H9 (cell line): ENCODE results near the gene AK5. TPM values are rescaled to one million over a fixed set of nuclear protein-coding genes. Genes with fewer than 3 reads are reported as not detected.

Source experiments
- DNase-seq: peaks from one replicate; pipeline ENCODE4 v3.0.0-alpha.2; 2017
- H2AFZ ChIP-seq: one replicate; pipeline ENCODE4 v1.6.1; 2013; ENCODE audit warnings: mild to moderate bottlenecking, low read length, control low read depth, moderate library complexity
- H2AK5ac ChIP-seq: 2 replicates; pipeline ENCODE4 v1.6.1; 2013; ENCODE audit warnings: low read length, control low read depth, mixed read lengths; ENCODE audit not compliant: insufficient read length
- H2BK120ac ChIP-seq: one replicate; pipeline ENCODE4 v1.6.1; 2013; ENCODE audit warnings: low read depth, mild to moderate bottlenecking, low read length, control low read depth, inconsistent platforms; ENCODE audit not compliant: poor library complexity, severe bottlenecking
- H2BK12ac ChIP-seq: 2 replicates; pipeline ENCODE4 v1.6.1; 2013; ENCODE audit warnings: low read length, control low read depth, mixed read lengths, low read depth; ENCODE audit not compliant: insufficient read length
- H2BK15ac ChIP-seq: 2 replicates; pipeline ENCODE4 v1.6.1; 2013; ENCODE audit warnings: low read depth, low read length, control low read depth
- H2BK20ac ChIP-seq: one replicate; pipeline ENCODE4 v1.6.1; 2013; ENCODE audit warnings: low read depth, mild to moderate bottlenecking, low read length, control low read depth, inconsistent platforms; ENCODE audit not compliant: poor library complexity, severe bottlenecking
- H2BK5ac ChIP-seq: 2 replicates; pipeline ENCODE4 v1.6.1; 2013; ENCODE audit warnings: low read length, control low read depth, mixed read lengths; ENCODE audit not compliant: insufficient read length
- H3K14ac ChIP-seq: 2 replicates; pipeline ENCODE4 v1.6.1; 2013; ENCODE audit warnings: low read length, control low read depth; ENCODE audit not compliant: insufficient read depth
- H3K18ac ChIP-seq: 2 replicates; pipeline ENCODE4 v1.6.1; 2013; ENCODE audit warnings: low read depth, mild to moderate bottlenecking, mixed read lengths, low read length, control low read depth; ENCODE audit not compliant: insufficient read length
- H3K23ac ChIP-seq: 2 replicates; pipeline ENCODE4 v1.6.1; 2013; ENCODE audit warnings: low read length, control low read depth, mixed read lengths, low read depth; ENCODE audit not compliant: insufficient read length
- H3K23me2 ChIP-seq: 2 replicates; pipeline ENCODE4 v1.6.1; 2013; ENCODE audit warnings: low read depth, mild to moderate bottlenecking, mixed read lengths, low read length, control low read depth; ENCODE audit not compliant: insufficient read length, poor library complexity, severe bottlenecking
- H3K27ac ChIP-seq: 2 replicates; pipeline ENCODE4 v1.5.1; 2013; ENCODE audit warnings: low read length, control low read depth, mixed read lengths, low read depth; ENCODE audit not compliant: insufficient read length
- H3K27me3 ChIP-seq: 2 replicates; pipeline ENCODE4 v1.6.1; 2013; ENCODE audit warnings: low read length, control low read depth, inconsistent platforms; ENCODE audit not compliant: insufficient read depth
- H3K4ac ChIP-seq: 2 replicates; pipeline ENCODE4 v1.6.1; 2013; ENCODE audit warnings: low read depth, mild to moderate bottlenecking, control low read depth, inconsistent platforms, low read length, moderate library complexity
- H3K4me1 ChIP-seq: 2 replicates; pipeline ENCODE4 v1.6.1; 2013; ENCODE audit warnings: low read length, control low read depth, inconsistent platforms; ENCODE audit not compliant: insufficient read depth
- H3K4me2 ChIP-seq: 2 replicates; pipeline ENCODE4 v1.6.1; 2013; ENCODE audit warnings: low read length, control low read depth, mixed read lengths; ENCODE audit not compliant: insufficient read length, insufficient read depth
- H3K56ac ChIP-seq: 2 replicates; pipeline ENCODE4 v1.6.1; 2013; ENCODE audit warnings: low read depth, mild to moderate bottlenecking, mixed read lengths, low read length, control low read depth; ENCODE audit not compliant: insufficient read length
- H3K79me1 ChIP-seq: 2 replicates; pipeline ENCODE4 v1.6.1; 2013; ENCODE audit warnings: low read depth, mild to moderate bottlenecking, moderate library complexity, low read length, control low read depth, inconsistent platforms; ENCODE audit not compliant: insufficient read depth, poor library complexity, severe bottlenecking
- H3K79me2 ChIP-seq: 2 replicates; pipeline ENCODE4 v1.6.1; 2013; ENCODE audit warnings: low read length, control low read depth, inconsistent platforms; ENCODE audit not compliant: insufficient read depth
- H3K9ac ChIP-seq: 2 replicates; pipeline ENCODE4 v1.6.1; 2013; ENCODE audit warnings: low read length, control low read depth, mixed read lengths; ENCODE audit not compliant: insufficient read length; ENCODE audit errors: extremely low read depth
- H3K9me3 ChIP-seq: one replicate; pipeline ENCODE4 v1.6.1; 2013; ENCODE audit warnings: low read depth, low read length, inconsistent platforms; ENCODE audit not compliant: control insufficient read depth
- H3T11ph ChIP-seq: one replicate; pipeline ENCODE4 v1.6.1; 2013; ENCODE audit warnings: mild to moderate bottlenecking, low read length, control low read depth, inconsistent platforms
- H4K20me1 ChIP-seq: one replicate; pipeline ENCODE4 v1.6.1; 2013; ENCODE audit not compliant: control insufficient read depth, insufficient read length, insufficient read depth
- H4K5ac ChIP-seq: 2 replicates; pipeline ENCODE4 v1.6.1; 2013; ENCODE audit warnings: low read depth, mild to moderate bottlenecking, mixed read lengths, low read length, control low read depth; ENCODE audit not compliant: insufficient read length
- H4K8ac ChIP-seq: replicated peaks from 2 replicates; pipeline ENCODE4 v1.6.1; 2013; ENCODE audit warnings: low read length, control low read depth, mixed read lengths, low read depth; ENCODE audit not compliant: insufficient read length
- H4K91ac ChIP-seq: 2 replicates; pipeline ENCODE4 v1.6.1; 2013; ENCODE audit warnings: low read depth, mild to moderate bottlenecking, moderate library complexity, mixed read lengths, low read length, control low read depth; ENCODE audit not compliant: insufficient read length
- H3K27ac Mint-ChIP-seq, 3 experiments: 2 replicates in 2 of 3; 3 replicates in 1 of 3; pipeline ENCODE4 v1.8.0; 2020 to 2021; ENCODE audit warnings: mixed read lengths in 3 of 3, mild to moderate bottlenecking in 1 of 3, moderate library complexity in 1 of 3
- H3K27me3 Mint-ChIP-seq: 2 replicates; pipeline ENCODE4 v1.8.0; 2021; ENCODE audit warnings: low read depth, mild to moderate bottlenecking, moderate library complexity, mixed read lengths
- H3K36me3 Mint-ChIP-seq, 3 experiments: 2 replicates in 2 of 3; 3 replicates in 1 of 3; pipeline ENCODE4 v1.8.0; 2020 to 2021; ENCODE audit warnings: low read depth in 3 of 3, mixed read lengths in 3 of 3; ENCODE audit not compliant: insufficient read depth in 1 of 3
- H3K4me1 Mint-ChIP-seq, 2 experiments: 2 replicates each; pipeline ENCODE4 v1.8.0; 2020; ENCODE audit warnings: mixed read lengths in 2 of 2
- H3K4me3 Mint-ChIP-seq, 2 experiments: 2 replicates in 1 of 2; 3 replicates in 1 of 2; pipeline ENCODE4 v1.8.0; 2020 to 2021; ENCODE audit warnings: mild to moderate bottlenecking in 2 of 2, mixed read lengths in 2 of 2, moderate library complexity in 1 of 2
- H3K9me3 Mint-ChIP-seq, 2 experiments: 2 replicates in 1 of 2; 3 replicates in 1 of 2; pipeline ENCODE4 v1.8.0; 2020; ENCODE audit warnings: mild to moderate bottlenecking in 2 of 2, mixed read lengths in 2 of 2, moderate library complexity in 1 of 2
- WGBS: extraction: QIAGEN DNeasy Blood & Tissue Kit; methylation state at CpG from one replicate; pipeline ENCODE4 v1.1.7; 2013; ENCODE audit warnings: missing lambda C conversion rate, low lambda C conversion rate, mixed read lengths; ENCODE audit not compliant: insufficient read length; ENCODE audit errors: extremely low coverage; 5-methylcytosine and 5-hydroxymethylcytosine counted together
- total RNA-seq: library from RNA; stranded (reverse); gene quantifications from 2 replicates; pipeline ENCODE4 v1.2.1, GENCODE V29; 2021
- TF ChIP-seq, protein P1 (sequence below): fragments of 200-600 bp; sonication (generic); conservative IDR thresholded peaks from 3 replicates; pipeline ENCODE4 v1.8.0; 2021; ENCODE audit warnings: antibody characterized with exemption, mild to moderate bottlenecking

Gene AK5
- total RNA-seq, 1 experiment from 2014 or later, result 2.5 TPM

DNA sequence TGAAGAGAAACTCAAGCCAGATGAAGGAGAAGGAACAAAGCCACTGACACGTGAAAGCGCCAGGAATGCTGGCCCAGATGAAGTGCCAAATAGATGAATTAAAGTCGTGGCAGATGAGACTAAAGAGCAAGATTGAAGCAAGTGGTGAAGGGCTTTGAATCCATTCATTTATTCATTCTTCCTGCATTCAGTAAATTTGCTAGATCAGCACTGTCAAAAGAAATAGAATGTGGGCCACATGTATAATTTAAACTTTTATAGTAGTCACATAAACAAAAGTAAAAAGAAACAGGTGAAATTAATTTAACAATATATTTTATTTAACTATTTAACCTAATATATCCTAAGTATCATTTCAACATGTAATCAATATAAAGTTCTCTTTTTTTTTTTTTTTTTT is 265.1 kb downstream of the AK5 start:
- Histone ChIP-seq H3K4me1 (no peaks in the 10 kb centered on the region), H2BK12ac (no peak overlapping the region), H3K4ac (no peak overlapping the region), H3K27ac (no peak overlapping the region), H2BK5ac (no peak overlapping the region), H2AK5ac (no peak overlapping the region), H2BK20ac (no peak overlapping the region), H3K4me2 (no peak overlapping the region), H2AFZ (no peak overlapping the region), H3T11ph (no peak overlapping the region), H3K9ac (no peak overlapping the region), H3K56ac (no peak overlapping the region), H3K23ac (no peak overlapping the region), H4K5ac (no peak overlapping the region), H3K9me3 (no peaks in the 10 kb centered on the region), H3K79me2 (no peaks in the 10 kb centered on the region), H3K79me1 (no peaks in the 10 kb centered on the region), H4K20me1 (no peaks in the 10 kb centered on the region), H4K8ac (no peak overlapping the region), H3K18ac (no peak overlapping the region), H4K91ac (no peak overlapping the region), H2BK15ac (no peak overlapping the region), H3K14ac (no peak overlapping the region), H2BK120ac (no peak overlapping the region), H3K27me3 (no peaks in the 10 kb centered on the region), H3K23me2 (no peaks in the 10 kb centered on the region)
- no peaks in the 10 kb centered on the region for H3K36me3 Mint-ChIP-seq
- 0 out of 4 replicates have a peak, but pooled peaks cover 4 to 5% of the 10 kb centered on the region in 2 experiments for H3K4me1 Mint-ChIP-seq
- H3K27ac Mint-ChIP-seq, result no peak overlapping the region
- TF ChIP-seq, protein P1, sequence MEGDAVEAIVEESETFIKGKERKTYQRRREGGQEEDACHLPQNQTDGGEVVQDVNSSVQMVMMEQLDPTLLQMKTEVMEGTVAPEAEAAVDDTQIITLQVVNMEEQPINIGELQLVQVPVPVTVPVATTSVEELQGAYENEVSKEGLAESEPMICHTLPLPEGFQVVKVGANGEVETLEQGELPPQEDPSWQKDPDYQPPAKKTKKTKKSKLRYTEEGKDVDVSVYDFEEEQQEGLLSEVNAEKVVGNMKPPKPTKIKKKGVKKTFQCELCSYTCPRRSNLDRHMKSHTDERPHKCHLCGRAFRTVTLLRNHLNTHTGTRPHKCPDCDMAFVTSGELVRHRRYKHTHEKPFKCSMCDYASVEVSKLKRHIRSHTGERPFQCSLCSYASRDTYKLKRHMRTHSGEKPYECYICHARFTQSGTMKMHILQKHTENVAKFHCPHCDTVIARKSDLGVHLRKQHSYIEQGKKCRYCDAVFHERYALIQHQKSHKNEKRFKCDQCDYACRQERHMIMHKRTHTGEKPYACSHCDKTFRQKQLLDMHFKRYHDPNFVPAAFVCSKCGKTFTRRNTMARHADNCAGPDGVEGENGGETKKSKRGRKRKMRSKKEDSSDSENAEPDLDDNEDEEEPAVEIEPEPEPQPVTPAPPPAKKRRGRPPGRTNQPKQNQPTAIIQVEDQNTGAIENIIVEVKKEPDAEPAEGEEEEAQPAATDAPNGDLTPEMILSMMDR, result no peak
- H3K4me3 Mint-ChIP-seq, result no peak overlapping the region
- no CpG with 5 or more reads among the region's 3 CpGs for WGBS
- no peak for DNase-seq
- no peaks in the 10 kb centered on the region; the same call in 1 of the 2 replicates for H3K27me3 Mint-ChIP-seq
- H3K9me3 Mint-ChIP-seq, result no peaks in the 10 kb centered on the region
